HepG2 (cell line): ENCODE measurements around the gene KLHL3. TPM values are rescaled to one million over a fixed set of nuclear protein-coding genes. Genes with fewer than 3 reads are reported as not detected.

Source experiments
- ATF7 ChIP-seq, 2 experiments: fragments of 450-650 bp in 1 of 2; sonication (generic) in 1 of 2; formaldehyde crosslinking in 1 of 2; IDR thresholded peaks; 2 replicates each; pipeline versions ENCODE4 v1.4.0 to v1.6.1; 2016 to 2020; ENCODE audit warnings: antibody characterized with exemption in 1 of 2, mild to moderate bottlenecking in 1 of 2, missing genetic modification reagents in 1 of 2
- CBX5 ChIP-seq: sonication (generic); formaldehyde crosslinking; IDR thresholded peaks from 2 replicates; pipeline ENCODE4 v1.4.0; 2020; ENCODE audit warnings: missing genetic modification reagents, borderline replicate concordance
- CCDC6 ChIP-seq: sonication (generic); formaldehyde crosslinking; IDR thresholded peaks from 2 replicates; pipeline ENCODE4 v1.8.1; 2022; ENCODE audit warnings: mild to moderate bottlenecking, missing genetic modification reagents, moderate library complexity
- CEBPB ChIP-seq: IDR thresholded peaks from 2 replicates; pipeline ENCODE4 v1.6.1; 2011; ENCODE audit warnings: low read depth, low read length, improper control_type of control experiment, borderline replicate concordance
- CREM ChIP-seq, 2 experiments: sonication (generic) in 1 of 2; formaldehyde crosslinking in 1 of 2; IDR thresholded peaks; 2 replicates each; pipeline versions ENCODE4 v1.4.0 to v1.6.1; 2016 to 2020; ENCODE audit warnings: antibody characterized with exemption in 1 of 2, mild to moderate bottlenecking in 1 of 2, missing genetic modification reagents in 1 of 2
- KLF6 ChIP-seq: IDR thresholded peaks from 2 replicates; pipeline ENCODE4 v1.8.0; 2016; ENCODE audit warnings: missing biosample characterization, missing genetic modification reagents
- MATR3 ChIP-seq: sonication (generic); formaldehyde crosslinking; IDR thresholded peaks from 2 replicates; pipeline ENCODE4 v1.4.0; 2020; ENCODE audit warnings: missing genetic modification reagents
- MIER3 ChIP-seq: IDR thresholded peaks from 2 replicates; pipeline ENCODE4 v1.6.1; 2016; ENCODE audit warnings: missing compliant biosample characterization, borderline replicate concordance
- NFATC3 ChIP-seq: sonication (generic); formaldehyde crosslinking; IDR thresholded peaks from 2 replicates; pipeline ENCODE4 v1.5.1; 2020; ENCODE audit warnings: mild to moderate bottlenecking, missing genetic modification reagents
- THYN1 ChIP-seq: sonication (generic); formaldehyde crosslinking; IDR thresholded peaks from 2 replicates; pipeline ENCODE4 v1.8.1; 2023; ENCODE audit warnings: low read depth, mild to moderate bottlenecking, moderate library complexity, missing genetic modification reagents, borderline replicate concordance
- ZNF547 ChIP-seq: sonication (generic); formaldehyde crosslinking; IDR thresholded peaks from 2 replicates; pipeline ENCODE4 v1.5.1; 2020; ENCODE audit warnings: mild to moderate bottlenecking, missing genetic modification reagents
- ZNF552 ChIP-seq: sonication (generic); formaldehyde crosslinking; IDR thresholded peaks from 2 replicates; pipeline ENCODE4 v1.9.0; 2022; ENCODE audit warnings: missing genetic modification reagents, mild to moderate bottlenecking, borderline replicate concordance
- ZNF562 ChIP-seq: sonication (generic); formaldehyde crosslinking; IDR thresholded peaks from 2 replicates; pipeline ENCODE4 v1.8.0; 2022; ENCODE audit warnings: missing genetic modification reagents, borderline replicate concordance
- polyA plus RNA-seq, 8 experiments: library from polyadenylated mRNA; depleted of rRNA in 3 of 8; stranded (reverse) in 7 of 8; unstranded in 1 of 8; fragments of >200 nt; fragmentation: Illumina TruSeq in 4 of 8; extraction: Trizol in 4 of 8; gene quantifications; 2 replicates each; pipeline versions ENCODE4 v1.2.1 to v1.2.3, GENCODE V29; 2011 to 2016; ENCODE audit warnings: low read depth in 4 of 8, missing spikeins in 1 of 8, mixed read lengths in 1 of 8; ENCODE audit not compliant: insufficient read depth in 1 of 8
- total RNA-seq, 5 experiments: library from RNA; depleted of rRNA; stranded (reverse); fragments of >200 nt; fragmentation: Illumina TruSeq; extraction: Trizol; gene quantifications; 2 replicates each; pipeline ENCODE4 v1.2.3, GENCODE V29; 2016; ENCODE audit warnings: low read depth in 1 of 5
- TF ChIP-seq, protein P1 (sequence below): IDR thresholded peaks from 2 replicates; pipeline ENCODE4 v1.6.1; 2012; ENCODE audit warnings: low read depth, low read length, improper control_type of control experiment
- TF ChIP-seq, protein P2 (sequence below): IDR thresholded peaks from 2 replicates; pipeline ENCODE4 v1.6.1; 2016; ENCODE audit warnings: mild to moderate bottlenecking
- TF ChIP-seq, protein P3 (sequence below), 2 experiments: sonication (generic) in 1 of 2; formaldehyde crosslinking in 1 of 2; IDR thresholded peaks; 2 replicates each; pipeline versions ENCODE4 v1.4.0 to v1.6.1; 2018 to 2020; ENCODE audit warnings: missing genetic modification reagents in 2 of 2, borderline replicate concordance in 1 of 2, low read depth in 1 of 2, mild to moderate bottlenecking in 1 of 2, missing biosample characterization in 1 of 2
- TF ChIP-seq, protein P4 (sequence below): sonication (generic); formaldehyde crosslinking; IDR thresholded peaks from 2 replicates; pipeline ENCODE4 v1.9.0; 2021; ENCODE audit warnings: missing genetic modification reagents, borderline replicate concordance
- TF ChIP-seq, protein P5 (sequence below): sonication (generic); formaldehyde crosslinking; IDR thresholded peaks from 2 replicates; pipeline ENCODE4 v1.5.0; 2020; ENCODE audit warnings: mild to moderate bottlenecking, missing genetic modification reagents

The KLHL3 gene
- total and polyA plus RNA-seq, 2 of the 13 experiments (the other 11 are each of a cell fraction or from before 2014, with no cell fraction given), result 0.02 to 0.08 TPM

DNA sequence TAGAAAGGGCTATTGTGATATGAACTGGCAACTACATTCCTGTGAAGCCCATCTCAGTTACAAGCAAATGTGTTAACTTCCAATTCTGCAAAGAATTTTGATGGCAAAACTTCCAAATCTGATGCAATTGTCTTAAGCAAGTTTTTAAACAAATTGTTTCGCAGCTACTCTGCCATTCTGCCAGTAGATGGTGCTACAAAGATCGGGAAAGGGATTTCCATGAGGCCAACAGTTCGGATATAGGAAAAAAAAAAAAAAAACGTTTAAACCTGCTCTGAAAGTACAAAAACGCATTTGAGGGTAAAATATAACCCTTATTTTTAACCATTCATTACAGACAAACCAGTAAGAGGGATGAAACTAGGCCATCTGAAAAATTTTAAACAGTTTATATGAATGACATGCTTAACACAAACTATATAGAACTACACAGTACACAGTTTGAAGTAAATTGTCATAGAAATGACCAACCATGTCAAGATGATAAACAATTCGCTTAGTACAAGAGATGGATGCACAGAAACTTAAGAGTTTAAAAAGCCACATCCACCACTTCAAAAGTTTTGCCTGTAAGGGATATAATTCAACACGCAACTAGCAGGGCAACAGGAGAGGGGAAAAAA, 16.1 kb upstream of the KLHL3 start (continued):
- TF ChIP-seq, protein P1, sequence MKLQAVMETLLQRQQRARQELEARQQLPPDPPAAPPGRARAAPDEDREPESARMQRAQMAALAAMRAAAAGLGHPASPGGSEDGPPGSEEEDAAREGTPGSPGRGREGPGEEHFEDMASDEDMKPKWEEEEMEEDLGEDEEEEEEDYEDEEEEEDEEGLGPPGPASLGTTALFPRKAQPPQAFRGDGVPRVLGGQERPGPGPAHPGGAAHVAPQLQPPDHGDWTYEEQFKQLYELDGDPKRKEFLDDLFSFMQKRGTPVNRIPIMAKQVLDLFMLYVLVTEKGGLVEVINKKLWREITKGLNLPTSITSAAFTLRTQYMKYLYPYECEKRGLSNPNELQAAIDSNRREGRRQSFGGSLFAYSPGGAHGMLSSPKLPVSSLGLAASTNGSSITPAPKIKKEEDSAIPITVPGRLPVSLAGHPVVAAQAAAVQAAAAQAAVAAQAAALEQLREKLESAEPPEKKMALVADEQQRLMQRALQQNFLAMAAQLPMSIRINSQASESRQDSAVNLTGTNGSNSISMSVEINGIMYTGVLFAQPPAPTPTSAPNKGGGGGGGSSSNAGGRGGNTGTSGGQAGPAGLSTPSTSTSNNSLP, result peak; percentile 59; the same call in 1 of the 2 replicates
- TF ChIP-seq ZNF547, result no peak
- TF ChIP-seq ZNF552 (CRISPR knock-in tag), result no peak
- TF ChIP-seq ATF7 (IDR thresholded peaks at IDR 0.05), result no peak
- TF ChIP-seq ATF7 (CRISPR knock-in tag; IDR thresholded peaks at IDR 0.05), result no peak
- TF ChIP-seq, protein P2, sequence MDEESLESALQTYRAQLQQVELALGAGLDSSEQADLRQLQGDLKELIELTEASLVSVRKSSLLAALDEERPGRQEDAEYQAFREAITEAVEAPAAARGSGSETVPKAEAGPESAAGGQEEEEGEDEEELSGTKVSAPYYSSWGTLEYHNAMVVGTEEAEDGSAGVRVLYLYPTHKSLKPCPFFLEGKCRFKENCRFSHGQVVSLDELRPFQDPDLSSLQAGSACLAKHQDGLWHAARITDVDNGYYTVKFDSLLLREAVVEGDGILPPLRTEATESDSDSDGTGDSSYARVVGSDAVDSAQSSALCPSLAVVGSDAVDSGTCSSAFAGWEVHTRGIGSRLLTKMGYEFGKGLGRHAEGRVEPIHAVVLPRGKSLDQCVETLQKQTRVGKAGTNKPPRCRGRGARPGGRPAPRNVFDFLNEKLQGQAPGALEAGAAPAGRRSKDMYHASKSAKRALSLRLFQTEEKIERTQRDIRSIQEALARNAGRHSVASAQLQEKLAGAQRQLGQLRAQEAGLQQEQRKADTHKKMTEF (CRISPR knock-in tag), result no peak
- TF ChIP-seq, protein P3, sequence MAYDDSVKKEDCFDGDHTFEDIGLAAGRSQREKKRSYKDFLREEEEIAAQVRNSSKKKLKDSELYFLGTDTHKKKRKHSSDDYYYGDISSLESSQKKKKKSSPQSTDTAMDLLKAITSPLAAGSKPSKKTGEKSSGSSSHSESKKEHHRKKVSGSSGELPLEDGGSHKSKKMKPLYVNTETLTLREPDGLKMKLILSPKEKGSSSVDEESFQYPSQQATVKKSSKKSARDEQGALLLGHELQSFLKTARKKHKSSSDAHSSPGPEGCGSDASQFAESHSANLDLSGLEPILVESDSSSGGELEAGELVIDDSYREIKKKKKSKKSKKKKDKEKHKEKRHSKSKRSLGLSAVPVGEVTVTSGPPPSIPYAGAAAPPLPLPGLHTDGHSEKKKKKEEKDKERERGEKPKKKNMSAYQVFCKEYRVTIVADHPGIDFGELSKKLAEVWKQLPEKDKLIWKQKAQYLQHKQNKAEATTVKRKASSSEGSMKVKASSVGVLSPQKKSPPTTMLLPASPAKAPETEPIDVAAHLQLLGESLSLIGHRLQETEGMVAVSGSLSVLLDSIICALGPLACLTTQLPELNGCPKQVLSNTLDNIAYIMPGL (CRISPR knock-in tag; IDR thresholded peaks at IDR 0.05; ENCODE audit: borderline replicate concordance in 1 of 2, low read depth in 1 of 2), result peak in 1 of 2 experiments; percentile 79; a peak in 2 of 4 replicates
- TF ChIP-seq MATR3, result no peak
- TF ChIP-seq, protein P4, sequence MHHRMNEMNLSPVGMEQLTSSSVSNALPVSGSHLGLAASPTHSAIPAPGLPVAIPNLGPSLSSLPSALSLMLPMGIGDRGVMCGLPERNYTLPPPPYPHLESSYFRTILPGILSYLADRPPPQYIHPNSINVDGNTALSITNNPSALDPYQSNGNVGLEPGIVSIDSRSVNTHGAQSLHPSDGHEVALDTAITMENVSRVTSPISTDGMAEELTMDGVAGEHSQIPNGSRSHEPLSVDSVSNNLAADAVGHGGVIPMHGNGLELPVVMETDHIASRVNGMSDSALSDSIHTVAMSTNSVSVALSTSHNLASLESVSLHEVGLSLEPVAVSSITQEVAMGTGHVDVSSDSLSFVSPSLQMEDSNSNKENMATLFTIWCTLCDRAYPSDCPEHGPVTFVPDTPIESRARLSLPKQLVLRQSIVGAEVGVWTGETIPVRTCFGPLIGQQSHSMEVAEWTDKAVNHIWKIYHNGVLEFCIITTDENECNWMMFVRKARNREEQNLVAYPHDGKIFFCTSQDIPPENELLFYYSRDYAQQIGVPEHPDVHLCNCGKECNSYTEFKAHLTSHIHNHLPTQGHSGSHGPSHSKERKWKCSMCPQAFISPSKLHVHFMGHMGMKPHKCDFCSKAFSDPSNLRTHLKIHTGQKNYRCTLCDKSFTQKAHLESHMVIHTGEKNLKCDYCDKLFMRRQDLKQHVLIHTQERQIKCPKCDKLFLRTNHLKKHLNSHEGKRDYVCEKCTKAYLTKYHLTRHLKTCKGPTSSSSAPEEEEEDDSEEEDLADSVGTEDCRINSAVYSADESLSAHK (CRISPR knock-in tag), result no peak
- TF ChIP-seq, protein P5, sequence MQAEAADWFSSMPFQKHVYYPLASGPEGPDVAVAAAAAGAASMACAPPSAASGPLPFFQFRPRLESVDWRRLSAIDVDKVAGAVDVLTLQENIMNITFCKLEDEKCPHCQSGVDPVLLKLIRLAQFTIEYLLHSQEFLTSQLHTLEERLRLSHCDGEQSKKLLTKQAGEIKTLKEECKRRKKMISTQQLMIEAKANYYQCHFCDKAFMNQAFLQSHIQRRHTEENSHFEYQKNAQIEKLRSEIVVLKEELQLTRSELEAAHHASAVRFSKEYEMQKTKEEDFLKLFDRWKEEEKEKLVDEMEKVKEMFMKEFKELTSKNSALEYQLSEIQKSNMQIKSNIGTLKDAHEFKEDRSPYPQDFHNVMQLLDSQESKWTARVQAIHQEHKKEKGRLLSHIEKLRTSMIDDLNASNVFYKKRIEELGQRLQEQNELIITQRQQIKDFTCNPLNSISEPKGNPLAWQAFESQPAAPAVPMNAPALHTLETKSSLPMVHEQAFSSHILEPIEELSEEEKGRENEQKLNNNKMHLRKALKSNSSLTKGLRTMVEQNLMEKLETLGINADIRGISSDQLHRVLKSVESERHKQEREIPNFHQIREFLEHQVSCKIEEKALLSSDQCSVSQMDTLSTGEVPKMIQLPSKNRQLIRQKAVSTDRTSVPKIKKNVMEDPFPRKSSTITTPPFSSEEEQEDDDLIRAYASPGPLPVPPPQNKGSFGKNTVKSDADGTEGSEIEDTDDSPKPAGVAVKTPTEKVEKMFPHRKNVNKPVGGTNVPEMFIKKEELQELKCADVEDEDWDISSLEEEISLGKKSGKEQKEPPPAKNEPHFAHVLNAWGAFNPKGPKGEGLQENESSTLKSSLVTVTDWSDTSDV (CRISPR knock-in tag), result no peak
- TF ChIP-seq ZNF562 (CRISPR knock-in tag), result no peak
- TF ChIP-seq MIER3 (CRISPR knock-in tag), result no peak
- no peak for TF ChIP-seq THYN1 (CRISPR knock-in tag)
- TF ChIP-seq CBX5 (CRISPR knock-in tag), result no peak
- TF ChIP-seq CEBPB, result peak; percentile 63; the same call in 1 of the 2 replicates
- TF ChIP-seq CCDC6, result no peak
- TF ChIP-seq KLF6, result no peak
- no peak for TF ChIP-seq NFATC3 (CRISPR knock-in tag)
- TF ChIP-seq CREM (IDR thresholded peaks at IDR 0.05), result peak; percentile 15; the same call in 1 of the 2 replicates
- TF ChIP-seq CREM (CRISPR knock-in tag; IDR thresholded peaks at IDR 0.05), result no peak
